Suppressor macrophage treated with lipopolysaccharide for 1 hour (primary cell): ENCODE measurements around the gene UBQLN3.

ENCODE experiments used
- DNase-seq, 3 donors: peaks; one replicate each; pipeline ENCODE4 v3.0.0-alpha.2; 2020 to 2022

Gene UBQLN3

GRCh38 chr11:5509803-5510202 lies at the start of gene UBQLN3:
Gene UBQLN3 (minus strand): TSS chr11:5509957. CDS start chr11:5509558, 399 bp downstream.
- DNase-seq: no peak

DNA sequence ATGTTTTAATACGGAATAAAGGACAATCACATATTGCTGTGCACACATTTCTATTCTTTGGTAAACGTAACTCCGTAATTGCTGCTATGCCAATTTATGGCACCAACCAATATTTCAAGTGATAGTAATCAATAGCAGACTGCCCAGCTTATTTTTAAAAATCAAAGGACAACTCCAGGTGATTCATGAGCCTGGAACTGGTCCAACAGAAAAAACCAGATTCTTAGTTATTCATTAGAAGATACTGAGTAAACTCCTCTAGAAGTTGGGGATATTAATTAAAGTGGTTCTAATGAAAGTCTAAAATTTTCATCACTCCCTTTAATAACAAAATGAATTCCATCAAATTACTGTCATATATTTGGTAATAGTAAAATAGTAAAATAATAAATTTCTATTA lies 48.0 kb upstream of the UBQLN3 start:
- DNase-seq: no peak

GRCh38 chr11:5556596-5557188 lies 46.9 kb upstream of the UBQLN3 start:
- DNase-seq: no peak

- DNase-seq: no peak
Observed at GRCh38 chr11:5553343-5553742, 43.6 kb upstream of the UBQLN3 start.

DNA sequence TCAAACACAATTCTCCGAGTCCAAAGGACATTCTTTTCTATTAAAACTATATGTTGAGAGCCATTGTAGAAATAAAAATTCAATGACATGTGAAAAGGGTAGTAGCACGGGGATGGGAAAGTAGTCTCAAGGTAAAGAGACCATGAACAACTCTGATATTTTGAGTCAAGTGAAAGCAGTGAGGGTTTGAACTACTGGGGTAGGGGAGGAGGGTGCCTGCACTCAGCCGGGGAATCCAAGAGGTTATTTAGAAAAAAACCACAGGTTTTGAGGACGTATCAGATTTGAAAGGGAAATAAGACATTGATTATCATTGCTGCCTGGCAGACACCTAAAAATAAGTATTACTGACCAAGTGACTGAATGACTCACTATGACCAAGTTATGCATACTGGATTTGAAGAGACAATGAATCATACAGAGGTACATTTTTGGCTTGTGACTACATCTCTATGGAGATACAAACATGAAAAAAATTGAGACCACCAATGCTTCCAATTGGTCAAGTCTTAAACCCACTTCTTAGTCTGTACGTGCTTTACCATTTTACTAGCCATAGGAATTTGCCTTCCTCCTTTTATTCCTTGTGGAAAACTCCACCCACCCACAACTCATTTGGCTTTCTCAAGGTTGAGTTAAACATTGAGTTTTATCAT lies 40.8 kb upstream of the UBQLN3 start:
- DNase-seq: peak in 1 of 3 donors; percentile 6

DNA sequence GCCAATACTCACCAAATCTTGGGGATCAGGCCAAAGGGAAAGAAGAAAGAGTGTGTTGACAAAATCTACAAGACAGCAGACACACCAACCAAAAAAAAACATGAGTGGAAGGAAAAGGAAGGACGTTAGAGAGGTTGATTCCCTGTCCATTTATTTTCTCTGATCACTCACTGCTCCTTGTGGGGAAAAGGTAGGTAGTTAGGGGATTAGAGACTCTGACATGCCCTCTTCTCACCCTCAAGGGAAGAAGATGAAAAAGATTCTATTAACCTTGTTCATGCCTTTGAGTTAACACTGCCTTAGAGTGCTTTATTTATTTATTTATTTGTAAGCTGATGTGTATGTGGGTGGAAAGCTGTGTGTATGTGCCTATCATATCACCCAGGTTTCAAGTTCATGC lies 38.7 kb upstream of the UBQLN3 start, which contains the start of gene OR52H1:
Gene OR52H1 (minus strand): TSS at position 101 of the 400 bp plus-strand sequence. CDS start 3,035 bp downstream, outside the sequence.
- no peak for DNase-seq

- no peak for DNase-seq
Observed at GRCh38 chr11:5547982-5548381, 38.2 kb upstream of the UBQLN3 start.

DNA sequence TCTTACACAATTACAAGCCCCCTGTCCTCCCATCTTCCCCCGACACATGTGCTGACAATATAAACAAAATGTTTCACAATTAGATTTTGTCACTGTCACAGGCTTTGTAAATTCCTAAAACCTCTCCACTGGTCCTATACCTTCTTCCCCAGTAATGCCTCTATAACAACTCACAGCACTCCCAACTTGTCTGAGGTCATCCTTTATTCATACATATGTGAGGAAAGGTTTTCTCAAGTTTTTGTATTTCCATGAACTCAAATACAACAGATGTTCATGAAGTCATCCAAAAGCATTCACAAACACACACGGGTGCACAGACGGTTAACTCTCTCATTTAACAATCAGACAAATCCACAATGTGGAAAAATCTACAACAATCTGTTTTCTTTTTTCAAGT lies 36.7 kb upstream of the UBQLN3 start:
- DNase-seq: no peak

DNA sequence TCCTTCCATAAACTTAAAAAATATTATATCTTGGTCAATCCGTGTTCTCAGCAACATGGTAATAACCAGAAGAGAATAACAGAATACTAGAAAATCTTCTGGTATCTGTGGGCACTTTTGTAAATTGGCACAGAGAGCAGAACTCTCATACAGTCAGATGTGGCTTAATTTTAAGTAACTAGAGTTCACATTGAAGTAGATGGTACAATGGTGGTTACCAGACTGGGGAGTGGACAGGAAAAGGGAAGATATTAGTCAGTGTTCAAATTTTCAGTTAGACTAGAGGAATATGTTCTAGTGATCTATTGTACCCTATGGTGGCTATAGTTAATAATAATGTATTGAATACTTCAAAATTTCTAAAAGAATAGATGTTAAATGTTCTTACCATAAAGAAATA lies 31.7 kb upstream of the UBQLN3 start:
- no peak for DNase-seq

DNA sequence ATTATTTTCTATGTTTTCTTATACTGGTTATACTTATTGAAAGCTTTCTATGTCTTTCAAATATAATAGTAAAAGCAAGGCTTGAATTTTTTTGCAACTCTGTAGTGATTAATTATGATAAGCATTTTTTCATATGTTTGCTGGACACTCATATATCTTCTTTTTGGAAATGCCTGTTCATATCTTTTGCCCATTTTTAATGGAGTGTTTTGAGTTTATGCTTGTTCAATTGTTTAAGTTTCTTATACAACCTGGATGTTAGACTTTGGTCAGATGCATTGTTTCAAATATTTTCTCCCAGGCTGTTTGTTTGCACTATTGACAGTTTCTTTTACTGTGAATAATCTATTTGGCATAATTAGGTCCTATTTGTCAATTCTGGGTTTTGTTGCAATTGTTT lies 26.7 kb upstream of the UBQLN3 start:
- DNase-seq: no peak

GRCh38 chr11:5534046-5534445 lies 24.3 kb upstream of the UBQLN3 start:
- peak in 1 of 3 donors; percentile 10 for DNase-seq

GRCh38 chr11:5531053-5531831 lies 21.5 kb upstream of the UBQLN3 start:
- DNase-seq: no peak

- DNase-seq: no peak
Observed at GRCh38 chr11:5528495-5528894, 18.7 kb upstream of the UBQLN3 start.

- DNase-seq: no peak
Observed at GRCh38 chr11:5527716-5528115, 18.0 kb upstream of the UBQLN3 start.

DNA sequence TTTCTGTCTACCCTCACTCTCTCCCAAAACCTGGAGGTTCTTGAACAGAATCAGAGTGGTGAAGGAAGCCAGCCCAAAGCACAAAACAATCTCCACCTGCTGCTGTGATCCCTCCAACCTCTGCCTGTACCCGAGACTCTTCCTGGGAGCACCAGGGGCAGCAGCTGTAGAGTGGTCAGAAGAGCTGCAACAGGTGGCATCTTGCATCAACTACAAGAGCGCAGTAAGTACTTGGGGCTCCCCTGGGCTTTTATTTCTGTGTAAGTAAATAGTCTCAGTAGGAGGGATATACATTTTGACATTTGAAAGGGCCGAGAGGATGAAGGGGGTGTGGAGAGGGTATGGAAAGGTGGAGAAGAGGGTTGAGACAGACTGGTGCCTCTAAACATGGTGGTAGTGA lies 15.0 kb upstream of the UBQLN3 start:
- no peak for DNase-seq

- no peak for DNase-seq
Observed at GRCh38 chr11:5522308-5522707, 12.6 kb upstream of the UBQLN3 start.

GRCh38 chr11:5521540-5521939 lies 11.8 kb upstream of the UBQLN3 start:
- no peak for DNase-seq

GRCh38 chr11:5516599-5516998 lies 6.8 kb upstream of the UBQLN3 start, which contains the start of gene UBQLNL:
Gene UBQLNL (minus strand): TSS chr11:5516699. CDS start chr11:5516441, 258 bp downstream.
- no peak for DNase-seq

DNA sequence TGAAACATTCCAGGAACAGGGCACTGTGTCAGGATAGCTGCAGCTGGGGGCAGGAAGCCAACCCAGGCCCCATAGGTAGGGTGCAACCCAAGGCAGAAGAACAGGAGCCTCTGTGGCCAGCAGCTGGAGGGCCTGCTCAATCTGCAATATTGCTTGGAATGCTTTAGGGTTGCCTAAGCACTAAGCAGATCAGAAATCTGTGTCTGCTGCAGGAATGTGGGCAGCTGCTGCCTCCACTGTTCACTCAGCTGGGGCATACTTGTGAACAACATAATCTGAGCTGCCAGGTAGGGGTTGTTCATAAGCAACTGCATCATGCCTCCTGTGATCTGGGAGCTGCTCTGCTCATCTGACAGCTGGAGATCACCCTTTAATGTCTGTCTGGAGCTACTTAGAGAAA lies 5.1 kb upstream of the UBQLN3 start:
- DNase-seq: no peak

- DNase-seq: no peak
Observed at GRCh38 chr11:5508605-5509004, 1.2 kb downstream of the UBQLN3 start.

GRCh38 chr11:5507933-5508305 lies 1.8 kb downstream of the UBQLN3 start:
- no peak for DNase-seq

DNA sequence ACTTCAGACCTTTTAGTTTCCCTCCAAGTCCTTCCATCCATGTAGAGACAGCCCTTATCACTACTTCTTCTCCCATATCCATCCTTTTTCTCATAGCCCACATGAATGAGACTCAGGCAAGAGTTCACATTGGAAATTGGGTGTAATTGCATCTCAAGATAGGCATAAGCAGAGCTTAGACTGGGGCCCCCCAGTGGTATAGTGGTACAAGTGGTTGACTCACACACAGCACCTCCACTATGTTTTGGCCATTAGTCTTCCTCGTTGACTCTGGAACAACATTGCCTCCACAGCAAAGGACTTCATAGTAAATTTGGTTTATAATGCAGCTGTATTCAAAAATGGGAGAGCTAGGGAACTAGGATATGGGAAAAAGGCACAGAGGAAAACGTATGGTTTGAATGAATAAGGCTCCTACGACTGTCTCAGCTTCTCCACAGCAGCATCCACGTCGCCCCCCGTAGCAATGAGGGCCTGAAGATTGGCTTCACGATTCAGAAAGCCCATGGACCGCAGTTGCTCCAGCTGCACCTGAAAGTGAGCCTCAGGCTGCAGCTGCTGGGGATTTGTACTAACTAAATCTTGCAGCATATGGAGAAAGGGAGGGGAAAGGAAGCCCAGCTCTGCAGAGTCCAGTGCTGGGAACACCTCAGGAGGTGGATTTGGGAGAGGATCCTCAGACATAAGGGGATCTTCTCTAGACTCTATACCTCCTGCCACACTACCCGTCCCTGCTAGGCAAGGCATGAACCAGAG lies 2.4 kb downstream of the UBQLN3 start:
- DNase-seq: no peak

- DNase-seq: no peak
Observed at GRCh38 chr11:5505363-5506048, 4.3 kb downstream of the UBQLN3 start.
